CD4-positive, alpha-beta memory T cell (primary cell): ENCODE results near the gene DUOXA2. TPM values are rescaled to one million over a fixed set of nuclear protein-coding genes. Genes with fewer than 3 reads are reported as not detected.

Experiments used
- CTCF ChIA-PET: fragments of 350-600 bp; sonication (Branson Sonifier 250); formaldehyde crosslinking; loops from one replicate; lab custom pipeline; 2021; ENCODE audit warnings: inconsistent platforms; ENCODE audit not compliant: partially characterized antibody; lab: Charles Lee
- POLR2A ChIA-PET: fragments of 350-600 bp; sonication (Branson Sonifier 250); formaldehyde crosslinking; loops from one replicate; lab custom pipeline; 2021; ENCODE audit not compliant: partially characterized antibody; lab: Charles Lee
- DNase-seq, 5 donors: peaks; one replicate each; pipeline versions ENCODE4 v3.0.0 to v3.0.0-alpha.2; 2020 to 2022; ENCODE audit warnings: mixed read lengths in 1 of 5
- H3K27ac ChIP-seq: one replicate; pipeline ENCODE4 v1.7.0; 2013; ENCODE audit warnings: low read depth, low read length
- H3K27me3 ChIP-seq: 2 replicates; pipeline ENCODE4 v1.7.0; 2013; ENCODE audit warnings: mild to moderate bottlenecking, low read length, moderate library complexity; ENCODE audit not compliant: insufficient read depth
- H3K36me3 ChIP-seq: 2 replicates; pipeline ENCODE4 v1.7.0; 2013; ENCODE audit warnings: mild to moderate bottlenecking, low read length, moderate library complexity; ENCODE audit not compliant: insufficient read depth
- H3K4me1 ChIP-seq: 2 replicates; pipeline ENCODE4 v1.7.0; 2013; ENCODE audit warnings: mild to moderate bottlenecking, low read length, moderate library complexity; ENCODE audit not compliant: insufficient read depth
- H3K4me3 ChIP-seq, 2 donors: one replicate each; pipeline ENCODE4 v1.7.0; 2013; ENCODE audit warnings: low read length in 2 of 2, mild to moderate bottlenecking in 1 of 2
- H3K9me3 ChIP-seq, 2 donors: one replicate each; pipeline ENCODE4 v1.7.0; 2013; ENCODE audit warnings: low read length in 2 of 2, control low read depth in 1 of 2; ENCODE audit not compliant: control insufficient read depth in 1 of 2
- H3K27ac Mint-ChIP-seq, 7 donors: one replicate each; pipeline ENCODE4 v1.8.0; 2020 to 2021; ENCODE audit warnings: mixed read lengths in 7 of 7, mild to moderate bottlenecking in 6 of 7, inconsistent platforms in 3 of 7, moderate library complexity in 3 of 7
- H3K27me3 Mint-ChIP-seq, 2 donors: one replicate each; pipeline ENCODE4 v1.8.0; 2020 to 2021; ENCODE audit warnings: mixed read lengths in 2 of 2
- H3K36me3 Mint-ChIP-seq, 2 donors: one replicate each; pipeline ENCODE4 v1.8.0; 2020 to 2021; ENCODE audit warnings: mixed read lengths in 2 of 2, inconsistent platforms in 1 of 2, mild to moderate bottlenecking in 1 of 2
- H3K4me1 Mint-ChIP-seq, 4 donors: one replicate each; pipeline ENCODE4 v1.8.0; 2020 to 2021; ENCODE audit warnings: mixed read lengths in 4 of 4, mild to moderate bottlenecking in 1 of 4
- H3K4me3 Mint-ChIP-seq, 8 donors: one replicate each; pipeline ENCODE4 v1.8.0; 2020 to 2021; ENCODE audit warnings: mixed read lengths in 8 of 8, mild to moderate bottlenecking in 7 of 8, moderate library complexity in 6 of 8, inconsistent platforms in 3 of 8
- H3K9me3 Mint-ChIP-seq, 8 donors: one replicate each; pipeline ENCODE4 v1.8.0; 2020 to 2021; ENCODE audit warnings: mixed read lengths in 8 of 8, mild to moderate bottlenecking in 5 of 8, inconsistent platforms in 3 of 8, moderate library complexity in 1 of 8
- intact Hi-C: fragments of 100-400 bp; cut with micrococcal nuclease; formaldehyde crosslinking; loops from one replicate; pipeline ENCODE4 v1.15.1; 2023
- polyA plus RNA-seq, 2 donors: library from polyadenylated mRNA; unstranded; fragments of 300-500 nt; fragmentation: Illumina TruSeq; gene quantifications; one replicate each; pipeline ENCODE4 v1.2.3, GENCODE V29; 2021
- total RNA-seq, 2 experiments: library from RNA; stranded (reverse); gene quantifications; one replicate each; pipeline ENCODE4 v1.2.3, GENCODE V29; 2021

The DUOXA2 gene
- total and polyA plus RNA-seq, 4 experiments from 2014 or later = not detected

DNA sequence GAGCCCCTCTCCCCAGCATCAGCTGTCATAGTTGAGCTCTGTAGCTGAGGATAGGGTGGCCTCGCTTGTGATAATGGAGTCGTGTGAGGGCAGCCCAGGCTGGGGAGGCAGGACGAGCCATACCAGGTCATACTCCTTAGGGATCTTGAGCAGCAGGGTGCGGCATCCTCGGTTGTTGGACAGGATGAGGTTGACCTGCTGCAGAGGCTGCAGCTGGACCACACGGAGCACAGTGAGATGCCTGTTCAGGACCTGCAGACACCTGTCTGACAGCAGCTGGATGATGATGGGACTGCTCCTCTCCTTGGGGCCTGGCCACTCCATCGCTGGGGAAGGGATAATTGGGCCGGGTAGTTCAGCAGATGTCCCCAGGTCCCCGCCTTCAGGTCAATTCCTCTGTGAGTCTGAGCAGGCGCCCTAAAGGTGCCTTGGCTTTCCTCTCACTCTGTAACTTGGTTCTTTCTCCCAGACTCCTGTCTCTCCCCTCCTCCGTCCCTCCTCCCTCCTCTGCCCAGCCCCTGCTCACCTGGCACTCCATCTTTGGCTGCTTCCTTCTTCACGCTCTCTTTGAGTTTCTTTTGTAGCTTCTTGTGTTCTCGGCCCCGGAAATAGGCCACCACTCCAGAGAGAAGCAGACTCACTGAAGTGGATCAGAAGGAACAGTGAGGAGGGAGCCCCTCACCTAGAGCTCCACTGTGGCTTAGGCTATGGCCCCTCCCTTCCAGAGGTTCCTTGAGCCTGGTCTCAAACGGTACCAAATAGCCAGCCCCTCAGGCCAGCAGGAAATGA, 7.9 kb upstream of the DUOXA2 start:
- H3K4me3 Mint-ChIP-seq = no peak overlapping the region
- no peak for DNase-seq
- ChIA-PET POLR2A (no interaction called here), CTCF (interaction anchor here (2.5 kb wide), 1 partner anchor 12 kb away, joined by 12 read pairs; no protein-coding TSS in a partner anchor)
- H3K27ac ChIP-seq = no peak overlapping the region
- peaks cover 23 to 37% of the 10 kb centered on the region in 2 donors for H3K27me3 Mint-ChIP-seq
- no peaks in the 10 kb centered on the region for H3K9me3 Mint-ChIP-seq
- no peaks in the 10 kb centered on the region for H3K36me3 Mint-ChIP-seq
- H3K4me3 ChIP-seq = no peak overlapping the region
- no peaks in the 10 kb centered on the region for H3K9me3 ChIP-seq
- peaks cover 10% of the 10 kb centered on the region for H3K27me3 ChIP-seq
- no peak overlapping the region for H3K27ac Mint-ChIP-seq
- H3K4me1 Mint-ChIP-seq = no peaks in the 10 kb centered on the region
- no peaks in the 10 kb centered on the region for H3K4me1 ChIP-seq
- intact Hi-C loops = no loop called here
- H3K36me3 ChIP-seq = no peaks in the 10 kb centered on the region

- intact Hi-C loops = no loop called here
- ChIA-PET CTCF (no interaction called here), POLR2A (no interaction called here)
Observed at GRCh38 chr15:45107941-45108630, 6.0 kb upstream of the DUOXA2 start.

GRCh38 chr15:45110256-45110820, 3.8 kb upstream of the DUOXA2 start:
- Histone ChIP-seq H3K27ac (no peak overlapping the region), H3K36me3 (no peaks in the 10 kb centered on the region), H3K9me3 (no peaks in the 10 kb centered on the region), H3K4me3 (no peak overlapping the region), H3K27me3 (peaks cover 46% of the 10 kb centered on the region), H3K4me1 (peaks cover 29% of the 10 kb centered on the region)
- POLR2A ChIA-PET = no interaction called here
- peaks cover 0 to 4% (median 0%) of the 10 kb centered on the region in 8 donors for H3K9me3 Mint-ChIP-seq
- peak overlapping the region in 1 of 8 donors; percentile 36 for H3K4me3 Mint-ChIP-seq
- no peak overlapping the region for H3K27ac Mint-ChIP-seq
- intact Hi-C loops = no loop called here
- peaks cover 44 to 62% of the 10 kb centered on the region in 2 donors for H3K27me3 Mint-ChIP-seq
- CTCF ChIA-PET = interaction anchor here (0.9 kb wide), 1 partner anchor 8 kb away, joined by 4 read pairs; no protein-coding TSS in a partner anchor
- no peaks in the 10 kb centered on the region for H3K36me3 Mint-ChIP-seq
- H3K4me1 Mint-ChIP-seq = peaks cover 14 to 33% (median 27%) of the 10 kb centered on the region in 4 donors
- DNase-seq = no peak

More at GRCh38 chr15:45107941-45108630, 6.0 kb upstream of the DUOXA2 start:
- peaks cover 33 to 45% of the 10 kb centered on the region in 2 donors for H3K27me3 Mint-ChIP-seq
- H3K4me3 ChIP-seq = no peak overlapping the region
- H3K36me3 Mint-ChIP-seq = no peaks in the 10 kb centered on the region
- no peaks in the 10 kb centered on the region for H3K9me3 ChIP-seq
- no peak overlapping the region for H3K27ac ChIP-seq
- H3K36me3 ChIP-seq = no peaks in the 10 kb centered on the region
- peaks cover 24% of the 10 kb centered on the region for H3K27me3 ChIP-seq
- no peak overlapping the region for H3K27ac Mint-ChIP-seq
- peaks cover 0 to 4% (median 0%) of the 10 kb centered on the region in 8 donors for H3K9me3 Mint-ChIP-seq
- no peak overlapping the region for H3K4me3 Mint-ChIP-seq
- peaks cover 6 to 14% (median 11%) of the 10 kb centered on the region in 4 donors for H3K4me1 Mint-ChIP-seq
- H3K4me1 ChIP-seq = peaks cover 14% of the 10 kb centered on the region
- no peak for DNase-seq

DNA sequence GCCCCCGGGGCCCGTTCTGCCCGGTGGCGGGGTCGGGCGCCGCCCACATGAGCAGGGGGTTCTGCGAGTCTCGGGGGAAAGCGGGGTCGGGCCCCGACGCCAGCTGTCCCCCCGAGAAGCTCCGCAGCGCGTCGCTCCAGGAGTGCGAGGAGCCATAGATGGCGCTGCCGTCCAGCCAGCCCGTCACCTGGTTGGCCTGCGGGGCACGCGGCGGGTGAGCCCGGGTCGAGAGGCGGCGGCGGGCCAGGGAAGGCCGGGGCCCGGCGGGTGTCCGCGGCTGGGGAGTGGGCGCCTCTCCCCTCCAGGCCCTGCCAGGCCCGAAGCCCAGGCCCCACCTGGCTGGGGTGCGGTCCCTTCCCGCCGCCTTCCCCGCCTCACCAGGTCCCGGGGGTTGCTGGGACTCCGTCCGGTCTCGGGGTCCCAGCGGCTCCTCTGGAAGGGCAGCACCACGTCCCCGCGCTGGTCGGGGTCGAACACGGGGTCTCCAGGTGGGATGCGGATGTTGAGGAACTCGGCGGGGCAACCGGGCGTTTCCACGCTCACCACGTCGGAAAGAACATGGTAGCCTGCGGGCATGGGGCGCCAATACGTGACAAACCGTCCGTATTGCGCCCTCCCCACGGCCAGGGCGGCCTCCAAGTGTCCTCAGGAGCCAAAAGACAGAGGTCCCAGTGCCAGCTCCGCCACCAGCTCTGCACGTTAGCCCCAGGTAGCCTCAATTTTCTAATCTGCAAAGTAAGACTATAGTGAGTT, 2.6 kb upstream of the DUOXA2 start:
- no peaks in the 10 kb centered on the region for H3K36me3 ChIP-seq
- DNase-seq = no peak
- peaks cover 55 to 69% of the 10 kb centered on the region in 2 donors for H3K27me3 Mint-ChIP-seq
- H3K27ac Mint-ChIP-seq = no peak overlapping the region
- intact Hi-C loops = no loop called here
- H3K9me3 Mint-ChIP-seq = peaks cover 0 to 4% (median 0%) of the 10 kb centered on the region in 8 donors
- H3K36me3 Mint-ChIP-seq = no peaks in the 10 kb centered on the region
- H3K4me3 ChIP-seq = no peak overlapping the region
- ChIA-PET POLR2A (no interaction called here), CTCF (no interaction called here)
- peak overlapping the region in 6 of 8 donors; percentile 55 to 77 (median 74) for H3K4me3 Mint-ChIP-seq
- peaks cover 17 to 45% (median 34%) of the 10 kb centered on the region in 4 donors for H3K4me1 Mint-ChIP-seq
- H3K27me3 ChIP-seq = peaks cover 52% of the 10 kb centered on the region
- H3K9me3 ChIP-seq = no peaks in the 10 kb centered on the region
- H3K4me1 ChIP-seq = peaks cover 33% of the 10 kb centered on the region
- H3K27ac ChIP-seq = no peak overlapping the region

DNA sequence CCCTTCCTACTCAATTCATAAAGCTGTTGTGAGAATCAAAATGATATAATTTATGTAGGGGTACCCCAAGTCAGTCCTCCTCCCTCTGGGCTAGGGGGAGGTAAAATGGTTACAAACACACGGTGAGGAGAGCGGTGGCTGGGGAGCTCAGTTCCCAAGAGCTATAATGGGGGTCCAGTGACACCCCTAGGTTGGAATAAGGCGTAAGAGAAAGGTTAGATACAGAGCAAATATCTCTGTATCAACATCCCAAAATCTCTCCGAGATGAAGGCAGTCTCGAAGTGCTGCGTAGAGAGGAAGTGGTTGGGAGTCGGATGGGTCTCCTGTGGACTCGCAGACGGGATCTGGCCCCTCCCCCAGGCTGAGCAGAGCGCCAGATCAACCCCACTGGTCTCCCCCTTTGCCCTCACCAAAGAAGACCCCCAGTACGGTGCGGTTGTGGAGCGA, 2.0 kb upstream of the DUOXA2 start:
- ChIA-PET POLR2A (no interaction called here), CTCF (no interaction called here)
- Mint-ChIP-seq H3K27me3 (peaks cover 58 to 69% of the 10 kb centered on the region in 2 donors), H3K36me3 (no peaks in the 10 kb centered on the region), H3K27ac (no peak overlapping the region), H3K9me3 (peaks cover 0 to 4% (median 0%) of the 10 kb centered on the region in 8 donors), H3K4me1 (peaks cover 18 to 50% (median 37%) of the 10 kb centered on the region in 4 donors), H3K4me3 (peak overlapping the region; percentile 51 to 77 (median 70))
- Histone ChIP-seq H3K4me3 (peak overlapping the region in 1 of 2 donors; percentile 9), H3K27me3 (peaks cover 56% of the 10 kb centered on the region), H3K4me1 (peaks cover 39% of the 10 kb centered on the region), H3K27ac (no peak overlapping the region), H3K9me3 (no peaks in the 10 kb centered on the region), H3K36me3 (no peaks in the 10 kb centered on the region)
- intact Hi-C loops = no loop called here
- no peak for DNase-seq

DNA sequence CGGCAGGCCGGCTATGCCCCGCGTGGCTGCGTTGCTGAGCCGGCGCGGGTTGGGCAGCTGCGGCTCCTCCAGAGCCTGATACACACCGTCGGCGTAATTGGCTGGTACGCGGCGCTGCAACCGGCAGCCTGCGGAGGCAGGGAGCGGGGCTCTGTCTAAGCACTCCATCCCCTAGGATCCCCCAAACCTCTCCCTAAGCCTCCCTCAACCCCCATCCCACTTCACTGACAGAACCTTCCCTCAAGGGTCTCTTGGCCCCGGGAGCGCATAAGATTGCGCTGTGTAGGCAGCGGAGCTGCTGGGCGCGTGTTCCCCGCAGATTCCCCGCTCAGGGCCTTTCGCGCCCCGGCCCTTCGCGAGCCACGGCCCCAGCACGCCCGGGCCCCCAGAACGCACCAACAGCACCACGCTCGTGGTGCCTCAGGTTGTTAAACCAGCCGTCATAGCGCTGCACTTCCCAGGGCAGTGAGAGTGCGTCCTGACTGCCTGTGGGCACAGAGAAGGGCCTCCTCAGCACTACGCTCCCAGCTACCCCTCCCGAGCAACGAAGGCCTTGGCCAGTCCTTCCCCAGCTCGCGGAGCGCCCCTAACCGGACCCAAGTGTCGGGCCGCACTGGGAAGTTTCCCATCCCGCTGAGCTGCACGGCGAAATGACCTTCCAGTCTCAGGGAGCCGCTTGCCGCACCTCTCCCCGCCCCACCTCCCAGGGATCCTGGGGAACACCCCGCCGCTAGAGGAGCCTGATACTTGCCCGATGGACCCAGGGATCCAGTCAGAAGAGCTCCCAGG, 1.3 kb upstream of the DUOXA2 start:
- Mint-ChIP-seq H3K27ac (no peak overlapping the region), H3K4me1 (peaks cover 22 to 56% (median 42%) of the 10 kb centered on the region in 4 donors), H3K36me3 (no peaks in the 10 kb centered on the region), H3K9me3 (peaks cover 0 to 4% (median 0%) of the 10 kb centered on the region in 8 donors), H3K4me3 (peak overlapping the region; percentile 51 to 81 (median 70)), H3K27me3 (peaks cover 64 to 73% of the 10 kb centered on the region in 2 donors)
- Histone ChIP-seq H3K4me1 (peaks cover 46% of the 10 kb centered on the region), H3K36me3 (no peaks in the 10 kb centered on the region), H3K27ac (no peak overlapping the region), H3K9me3 (no peaks in the 10 kb centered on the region), H3K4me3 (peak overlapping the region in 1 of 2 donors; percentile 9), H3K27me3 (peaks cover 62% of the 10 kb centered on the region)
- POLR2A ChIA-PET = no interaction called here
- intact Hi-C loops = no loop called here
- no peak for DNase-seq
- CTCF ChIA-PET = interaction anchor here (1.2 to 2.5 kb wide), 2 partner anchors 12 to 14 kb away, joined by 4 to 9 read pairs; no protein-coding TSS in a partner anchor
